Measurements from ENCODE around the gene ATRIP.

- TF ChIP-seq, protein P1, sequence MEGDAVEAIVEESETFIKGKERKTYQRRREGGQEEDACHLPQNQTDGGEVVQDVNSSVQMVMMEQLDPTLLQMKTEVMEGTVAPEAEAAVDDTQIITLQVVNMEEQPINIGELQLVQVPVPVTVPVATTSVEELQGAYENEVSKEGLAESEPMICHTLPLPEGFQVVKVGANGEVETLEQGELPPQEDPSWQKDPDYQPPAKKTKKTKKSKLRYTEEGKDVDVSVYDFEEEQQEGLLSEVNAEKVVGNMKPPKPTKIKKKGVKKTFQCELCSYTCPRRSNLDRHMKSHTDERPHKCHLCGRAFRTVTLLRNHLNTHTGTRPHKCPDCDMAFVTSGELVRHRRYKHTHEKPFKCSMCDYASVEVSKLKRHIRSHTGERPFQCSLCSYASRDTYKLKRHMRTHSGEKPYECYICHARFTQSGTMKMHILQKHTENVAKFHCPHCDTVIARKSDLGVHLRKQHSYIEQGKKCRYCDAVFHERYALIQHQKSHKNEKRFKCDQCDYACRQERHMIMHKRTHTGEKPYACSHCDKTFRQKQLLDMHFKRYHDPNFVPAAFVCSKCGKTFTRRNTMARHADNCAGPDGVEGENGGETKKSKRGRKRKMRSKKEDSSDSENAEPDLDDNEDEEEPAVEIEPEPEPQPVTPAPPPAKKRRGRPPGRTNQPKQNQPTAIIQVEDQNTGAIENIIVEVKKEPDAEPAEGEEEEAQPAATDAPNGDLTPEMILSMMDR (tag by site-specific recombination; IDR thresholded peaks at IDR 0.05), result no peak
- TF ChIP-seq ZNF133 (tag by site-specific recombination; IDR thresholded peaks at IDR 0.05) (no peak), ZBTB7A (tag by site-specific recombination; IDR thresholded peaks at IDR 0.05; ENCODE audit: low read depth) (no peak), TSHZ1 (tag by site-specific recombination; IDR thresholded peaks at IDR 0.05; ENCODE audit: borderline replicate concordance) (no peak), ZFP69B (tag by site-specific recombination; IDR thresholded peaks at IDR 0.05) (no peak), KLF10 (tag by site-specific recombination; IDR thresholded peaks at IDR 0.05) (no peak), ZNF248 (tag by site-specific recombination; IDR thresholded peaks at IDR 0.05) (no peak), ZNF121 (tag by site-specific recombination; IDR thresholded peaks at IDR 0.05) (no peak), ZSCAN4 (tag by site-specific recombination; IDR thresholded peaks at IDR 0.05) (no peak), ZNF354C (tag by site-specific recombination; IDR thresholded peaks at IDR 0.05; ENCODE audit: borderline replicate concordance, low read depth) (no peak)
- TF ChIP-seq, protein P2, sequence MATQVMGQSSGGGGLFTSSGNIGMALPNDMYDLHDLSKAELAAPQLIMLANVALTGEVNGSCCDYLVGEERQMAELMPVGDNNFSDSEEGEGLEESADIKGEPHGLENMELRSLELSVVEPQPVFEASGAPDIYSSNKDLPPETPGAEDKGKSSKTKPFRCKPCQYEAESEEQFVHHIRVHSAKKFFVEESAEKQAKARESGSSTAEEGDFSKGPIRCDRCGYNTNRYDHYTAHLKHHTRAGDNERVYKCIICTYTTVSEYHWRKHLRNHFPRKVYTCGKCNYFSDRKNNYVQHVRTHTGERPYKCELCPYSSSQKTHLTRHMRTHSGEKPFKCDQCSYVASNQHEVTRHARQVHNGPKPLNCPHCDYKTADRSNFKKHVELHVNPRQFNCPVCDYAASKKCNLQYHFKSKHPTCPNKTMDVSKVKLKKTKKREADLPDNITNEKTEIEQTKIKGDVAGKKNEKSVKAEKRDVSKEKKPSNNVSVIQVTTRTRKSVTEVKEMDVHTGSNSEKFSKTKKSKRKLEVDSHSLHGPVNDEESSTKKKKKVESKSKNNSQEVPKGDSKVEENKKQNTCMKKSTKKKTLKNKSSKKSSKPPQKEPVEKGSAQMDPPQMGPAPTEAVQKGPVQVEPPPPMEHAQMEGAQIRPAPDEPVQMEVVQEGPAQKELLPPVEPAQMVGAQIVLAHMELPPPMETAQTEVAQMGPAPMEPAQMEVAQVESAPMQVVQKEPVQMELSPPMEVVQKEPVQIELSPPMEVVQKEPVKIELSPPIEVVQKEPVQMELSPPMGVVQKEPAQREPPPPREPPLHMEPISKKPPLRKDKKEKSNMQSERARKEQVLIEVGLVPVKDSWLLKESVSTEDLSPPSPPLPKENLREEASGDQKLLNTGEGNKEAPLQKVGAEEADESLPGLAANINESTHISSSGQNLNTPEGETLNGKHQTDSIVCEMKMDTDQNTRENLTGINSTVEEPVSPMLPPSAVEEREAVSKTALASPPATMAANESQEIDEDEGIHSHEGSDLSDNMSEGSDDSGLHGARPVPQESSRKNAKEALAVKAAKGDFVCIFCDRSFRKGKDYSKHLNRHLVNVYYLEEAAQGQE (tag by site-specific recombination; IDR thresholded peaks at IDR 0.05), result no peak
Measured at GRCh38 chr3:48397767-48398681, 48.5 kb upstream of the ATRIP start.
